ENCODE results near the gene XRCC5. TPM values are rescaled to one million over a fixed set of nuclear protein-coding genes. Genes with fewer than 3 reads are reported as not detected.

XRCC5 gene
- total and polyA plus RNA-seq, 2 donors (not counting 1 experiment from before 2014, with no cell fraction given), result 45.5 to 198 TPM

DNA sequence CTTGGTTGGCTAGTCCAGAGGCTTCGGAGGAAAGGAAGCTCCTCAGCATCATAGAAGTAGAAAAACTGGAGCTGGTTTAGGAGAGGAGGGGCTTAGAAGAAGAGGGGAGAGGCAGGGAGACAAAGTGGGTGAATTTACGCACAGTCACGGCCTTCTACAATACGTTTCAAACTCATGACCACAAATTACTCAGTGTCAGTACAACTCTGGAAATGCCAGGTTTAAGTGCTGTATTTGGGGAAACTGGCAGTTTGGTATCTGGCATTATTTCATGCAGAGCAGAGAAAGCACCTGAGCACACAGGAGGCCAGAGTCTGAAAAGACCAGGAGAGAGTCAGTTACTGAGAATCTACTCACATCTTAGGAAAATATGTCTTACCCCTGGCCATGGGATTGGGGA, 55.4 kb downstream of the XRCC5 start:
- Histone ChIP-seq H3K4me3 (ENCODE audit: control extremely low read depth in 1 of 5, extremely low read depth in 1 of 5, insufficient read depth in 1 of 5, low read depth in 2 of 5, low read length in 4 of 5) (no peak overlapping the region), H3K79me2 (ENCODE audit: control insufficient read depth, insufficient read depth, low read length) (peaks cover 33% of the 10 kb centered on the region), H3K36me3 (replicated peaks in 1 of 2; ENCODE audit: control extremely low read depth in 1 of 2, control insufficient read depth in 1 of 2, extremely low read depth in 1 of 2, insufficient read depth in 2 of 2, low read length in 1 of 2) (peaks cover 32 to 94% of the 10 kb centered on the region in 2 experiments), H3K9ac (ENCODE audit: low read length) (no peak overlapping the region), H3K27ac (ENCODE audit: low read length in 2 of 2) (no peak overlapping the region), H3K4me1 (ENCODE audit: control insufficient read depth in 2 of 2, insufficient read depth in 2 of 2, low read length in 2 of 2) (no peaks in the 10 kb centered on the region), H3K9me3 (ENCODE audit: control extremely low read depth in 1 of 3, control insufficient read depth in 2 of 3, insufficient read depth in 1 of 3, low read length in 2 of 3) (peaks cover 0 to 1% (median 0%) of the 10 kb centered on the region in 3 donors), H2AFZ (ENCODE audit: insufficient read depth, low read depth, low read length, poor library complexity, severe bottlenecking) (no peak overlapping the region), H3K27me3 (replicated peaks in 1 of 4; ENCODE audit: control extremely low read depth in 1 of 4, control insufficient read depth in 3 of 4, insufficient read depth in 4 of 4, low read length in 3 of 4) (no peaks in the 10 kb centered on the region), H3K4me2 (replicated peaks; ENCODE audit: low read depth, low read length, poor library complexity, severe bottlenecking) (no peak overlapping the region), H4K20me1 (ENCODE audit: control insufficient read depth, insufficient read depth, low read length, poor library complexity, severe bottlenecking) (peaks cover 4% of the 10 kb centered on the region)
- ChIA-PET CTCF (no interaction called here), POLR2A (no interaction called here)
- intact Hi-C loops (cut with micrococcal nuclease), result no loop called here
- DNase-seq (no peak), ATAC-seq (ENCODE audit: low read depth) (no peak)
- Mint-ChIP-seq H3K9me3 (ENCODE audit: insufficient read depth) (no peaks in the 10 kb centered on the region), H3K27me3 (no peaks in the 10 kb centered on the region), H3K4me3 (no peak overlapping the region), H3K27ac (no peak overlapping the region), H3K4me1 (no peaks in the 10 kb centered on the region)
- no peak for TF ChIP-seq EZH2 (IDR thresholded peaks at IDR 0.05; ENCODE audit: borderline replicate concordance, insufficient read depth, low read depth, low read length, poor library complexity, severe bottlenecking)
- TF ChIP-seq, protein P1, sequence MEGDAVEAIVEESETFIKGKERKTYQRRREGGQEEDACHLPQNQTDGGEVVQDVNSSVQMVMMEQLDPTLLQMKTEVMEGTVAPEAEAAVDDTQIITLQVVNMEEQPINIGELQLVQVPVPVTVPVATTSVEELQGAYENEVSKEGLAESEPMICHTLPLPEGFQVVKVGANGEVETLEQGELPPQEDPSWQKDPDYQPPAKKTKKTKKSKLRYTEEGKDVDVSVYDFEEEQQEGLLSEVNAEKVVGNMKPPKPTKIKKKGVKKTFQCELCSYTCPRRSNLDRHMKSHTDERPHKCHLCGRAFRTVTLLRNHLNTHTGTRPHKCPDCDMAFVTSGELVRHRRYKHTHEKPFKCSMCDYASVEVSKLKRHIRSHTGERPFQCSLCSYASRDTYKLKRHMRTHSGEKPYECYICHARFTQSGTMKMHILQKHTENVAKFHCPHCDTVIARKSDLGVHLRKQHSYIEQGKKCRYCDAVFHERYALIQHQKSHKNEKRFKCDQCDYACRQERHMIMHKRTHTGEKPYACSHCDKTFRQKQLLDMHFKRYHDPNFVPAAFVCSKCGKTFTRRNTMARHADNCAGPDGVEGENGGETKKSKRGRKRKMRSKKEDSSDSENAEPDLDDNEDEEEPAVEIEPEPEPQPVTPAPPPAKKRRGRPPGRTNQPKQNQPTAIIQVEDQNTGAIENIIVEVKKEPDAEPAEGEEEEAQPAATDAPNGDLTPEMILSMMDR (IDR thresholded peaks at IDR 0.05), result no peak
- no CpG with 5 or more reads among the region's 4 CpGs for WGBS (ENCODE audit: insufficient coverage)

DNA sequence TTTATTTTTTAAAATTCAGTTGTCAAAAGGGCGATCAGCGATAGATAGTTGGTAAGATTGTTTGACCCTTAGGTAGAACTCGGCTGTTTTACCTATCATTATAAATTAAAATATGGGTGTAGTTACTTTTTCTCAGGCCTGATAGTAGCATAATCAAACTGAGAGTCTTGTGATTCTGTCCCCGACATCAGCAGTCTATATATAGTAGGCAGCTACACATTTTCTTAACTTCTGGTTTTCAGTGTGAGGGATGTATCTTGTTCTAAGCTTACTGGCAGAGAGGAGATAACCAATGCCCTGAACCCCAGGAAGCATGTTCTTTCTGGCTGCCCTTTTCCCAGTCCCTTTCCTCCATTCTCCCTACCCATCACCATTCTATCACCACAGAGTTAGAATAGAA, 56.6 kb downstream of the XRCC5 start:
- peaks cover 2% of the 10 kb centered on the region for H3K4me1 Mint-ChIP-seq
- peaks cover 0 to 1% (median 0%) of the 10 kb centered on the region in 3 donors for H3K9me3 ChIP-seq (ENCODE audit: control extremely low read depth in 1 of 3, control insufficient read depth in 2 of 3, insufficient read depth in 1 of 3, low read length in 2 of 3)
- no peaks in the 10 kb centered on the region for H3K27me3 Mint-ChIP-seq
- H3K9me3 Mint-ChIP-seq (ENCODE audit: insufficient read depth), result no peaks in the 10 kb centered on the region
- H3K27ac ChIP-seq (ENCODE audit: low read length in 2 of 2), result no peak overlapping the region
- H3K27me3 ChIP-seq (replicated peaks in 1 of 4; ENCODE audit: control extremely low read depth in 1 of 4, control insufficient read depth in 3 of 4, insufficient read depth in 4 of 4, low read length in 3 of 4), result no peaks in the 10 kb centered on the region
- H3K9ac ChIP-seq (ENCODE audit: low read length), result no peak overlapping the region
- WGBS (ENCODE audit: insufficient coverage), result no CpG with 5 or more reads among the region's 4 CpGs
- no peak for ATAC-seq (ENCODE audit: low read depth)
- no peaks in the 10 kb centered on the region for H3K4me1 ChIP-seq (ENCODE audit: control insufficient read depth in 2 of 2, insufficient read depth in 2 of 2, low read length in 2 of 2)
- H3K27ac Mint-ChIP-seq, result no peak overlapping the region
- H3K4me3 Mint-ChIP-seq, result no peak overlapping the region
- peaks cover 10% of the 10 kb centered on the region for H4K20me1 ChIP-seq (ENCODE audit: control insufficient read depth, insufficient read depth, low read length, poor library complexity, severe bottlenecking)
- ChIA-PET POLR2A (no interaction called here), CTCF (no interaction called here)
- no peak overlapping the region for H2AFZ ChIP-seq (ENCODE audit: insufficient read depth, low read depth, low read length, poor library complexity, severe bottlenecking)
- TF ChIP-seq EZH2 (IDR thresholded peaks at IDR 0.05; ENCODE audit: borderline replicate concordance, insufficient read depth, low read depth, low read length, poor library complexity, severe bottlenecking), result no peak
- TF ChIP-seq, protein P1 (IDR thresholded peaks at IDR 0.05), result no peak
- H3K79me2 ChIP-seq (ENCODE audit: control insufficient read depth, insufficient read depth, low read length), result peaks cover 36% of the 10 kb centered on the region
- DNase-seq, result no peak
- H3K4me2 ChIP-seq (replicated peaks; ENCODE audit: low read depth, low read length, poor library complexity, severe bottlenecking), result no peak overlapping the region
- H3K4me3 ChIP-seq (ENCODE audit: control extremely low read depth in 1 of 5, extremely low read depth in 1 of 5, insufficient read depth in 1 of 5, low read depth in 2 of 5, low read length in 4 of 5), result no peak overlapping the region
- intact Hi-C loops (cut with micrococcal nuclease), result no loop called here
- H3K36me3 ChIP-seq (replicated peaks in 1 of 2; ENCODE audit: control extremely low read depth in 1 of 2, control insufficient read depth in 1 of 2, extremely low read depth in 1 of 2, insufficient read depth in 2 of 2, low read length in 1 of 2), result peaks cover 30 to 87% of the 10 kb centered on the region in 2 experiments
